Ovary (tissue), 3 donors: ENCODE measurements around the gene PEAK1.

Experiments
- CTCF ChIP-seq, 3 donors: fragments of 450-650 bp in 2 of 3; fragments of 200-600 bp in 1 of 3; IDR thresholded peaks; one replicate each; pipeline versions ENCODE4 v1.5.1 to v1.8.0; 2016 to 2022; ENCODE audit warnings: antibody characterized with exemption in 3 of 3, mild to moderate bottlenecking in 1 of 3
- EP300 ChIP-seq: sonication (generic); formaldehyde crosslinking; IDR thresholded peaks from one replicate; pipeline ENCODE4 v1.6.1; 2017; ENCODE audit warnings: antibody characterized with exemption
- POLR2A ChIP-seq: fragments of 450-650 bp; IDR thresholded peaks from one replicate; pipeline ENCODE4 v1.6.1; 2017; ENCODE audit warnings: antibody characterized with exemption, mild to moderate bottlenecking, moderate library complexity
- donor health status: DM: no; HTN: no; CAD: no.

GRCh38 chr15:77195586-77195985 is 224.3 kb downstream of the PEAK1 start:
- TF ChIP-seq CTCF (IDR thresholded peaks at IDR 0.05) (no peak), POLR2A (no peak), EP300 (no peak)
